Stomach (tissue), 9 donors: Measurements from ENCODE around the gene AATF. TPM values are rescaled to one million over a fixed set of nuclear protein-coding genes. Genes with fewer than 3 reads are reported as not detected.
A peak's percentile ranks its signal among the peaks of the same experiment; 100 is the strongest.

Source experiments
- DNase-seq, 2 donors: peaks; one replicate each; pipeline versions ENCODE4 v3.0.0 to v3.0.0-alpha.2; 2013 to 2019
- H3K27ac ChIP-seq, 5 donors: fragments of 200-600 bp in 4 of 5; sonication (generic) in 4 of 5; one replicate each; pipeline ENCODE4 v1.5.1; 2013 to 2019; ENCODE audit warnings: mild to moderate bottlenecking in 1 of 5, moderate library complexity in 1 of 5
- H3K27me3 ChIP-seq, 3 donors: fragments of 200-600 bp; sonication (generic); one replicate each; pipeline ENCODE4 v1.5.1; 2017 to 2019; ENCODE audit warnings: mixed run types in 1 of 3
- H3K36me3 ChIP-seq, 4 donors: fragments of 200-600 bp; sonication (generic); 1 replicate in 3 of 4; 2 replicates in 1 of 4; pipeline ENCODE4 v1.5.1; 2016 to 2019
- H3K4me1 ChIP-seq, 4 donors: fragments of 200-600 bp; sonication (generic); one replicate each; pipeline ENCODE4 v1.5.1; 2016 to 2019
- H3K4me3 ChIP-seq, 4 donors: fragments of 200-600 bp; sonication (generic) in 3 of 4; one replicate each; pipeline ENCODE4 v1.5.1; 2016 to 2019; ENCODE audit warnings: mild to moderate bottlenecking in 1 of 4
- H3K9me3 ChIP-seq, 4 donors: fragments of 200-600 bp; sonication (generic); one replicate each; pipeline ENCODE4 v1.5.1; 2016 to 2019
- EP300 ChIP-seq: sonication (generic); formaldehyde crosslinking; IDR thresholded peaks from one replicate; pipeline ENCODE4 v1.6.1; 2017; ENCODE audit warnings: antibody characterized with exemption
- POLR2A ChIP-seq, 4 donors: fragments of 450-650 bp; IDR thresholded peaks; one replicate each; pipeline ENCODE4 v1.6.1; 2016; ENCODE audit warnings: antibody characterized with exemption in 4 of 4, control low read depth in 2 of 4, mild to moderate bottlenecking in 1 of 4, moderate library complexity in 1 of 4
- POLR2AphosphoS5 ChIP-seq, 3 donors: sonication (generic); formaldehyde crosslinking; IDR thresholded peaks; one replicate each; pipeline ENCODE4 v1.6.1; 2016; ENCODE audit warnings: antibody characterized with exemption in 3 of 3
- WGBS, 5 donors: extraction: QIAGEN DNeasy Blood & Tissue Kit in 3 of 5; methylation state at CpG; one replicate each; pipeline versions ENCODE4 v1.1.5 to v1.1.7; 2013 to 2018; 5-methylcytosine and 5-hydroxymethylcytosine counted together
- intact Hi-C: fragments of 100-400 bp; cut with DNase I; formaldehyde crosslinking; loops from one replicate; pipeline ENCODE4 v1.15.1; 2023; ENCODE audit warnings: low total_unique reads
- polyA plus RNA-seq, 3 donors: library from polyadenylated mRNA; stranded (reverse); fragments of 200-250 nt; gene quantifications; one replicate each; pipeline ENCODE4 v1.2.3, GENCODE V29; 2013
- total RNA-seq, 5 donors: library from RNA; depleted of rRNA; stranded (reverse); fragments of >200 nt; gene quantifications; one replicate each; pipeline versions ENCODE4 v1.1.0 to v1.2.3, GENCODE V29; 2014 to 2016
- TF ChIP-seq, protein P1 (sequence below), 7 experiments: fragments of 450-650 bp in 4 of 7; fragments of 200-600 bp in 3 of 7; sonication (generic) in 3 of 7; IDR thresholded peaks; one replicate each; pipeline ENCODE4 v1.5.1; 2016 to 2019; ENCODE audit warnings: antibody characterized with exemption in 7 of 7, control low read depth in 2 of 7, mild to moderate bottlenecking in 1 of 7
- donor health status: healthy with polysubstance abuse.
- donor health status: Bipolar disorder and iron deficiency.
- donor health status: healthy.

Gene AATF
- total and polyA plus RNA-seq, 8 donors, result 5.3 to 52.7 (median 24.7) TPM

- DNase-seq, result peak; percentile 43 to 70
- WGBS, 5 donors, result 55 to 78% (median 69%) methylated on average over 6 to 7 of the region's 7 CpGs
These were observed 27.5 kb upstream of the AATF start for GRCh38 chr17:36921095-36921851.

GRCh38 chr17:36922175-36922574 lies 26.6 kb upstream of the AATF start:
- TF ChIP-seq EP300, result no peak
- TF ChIP-seq, protein P1, sequence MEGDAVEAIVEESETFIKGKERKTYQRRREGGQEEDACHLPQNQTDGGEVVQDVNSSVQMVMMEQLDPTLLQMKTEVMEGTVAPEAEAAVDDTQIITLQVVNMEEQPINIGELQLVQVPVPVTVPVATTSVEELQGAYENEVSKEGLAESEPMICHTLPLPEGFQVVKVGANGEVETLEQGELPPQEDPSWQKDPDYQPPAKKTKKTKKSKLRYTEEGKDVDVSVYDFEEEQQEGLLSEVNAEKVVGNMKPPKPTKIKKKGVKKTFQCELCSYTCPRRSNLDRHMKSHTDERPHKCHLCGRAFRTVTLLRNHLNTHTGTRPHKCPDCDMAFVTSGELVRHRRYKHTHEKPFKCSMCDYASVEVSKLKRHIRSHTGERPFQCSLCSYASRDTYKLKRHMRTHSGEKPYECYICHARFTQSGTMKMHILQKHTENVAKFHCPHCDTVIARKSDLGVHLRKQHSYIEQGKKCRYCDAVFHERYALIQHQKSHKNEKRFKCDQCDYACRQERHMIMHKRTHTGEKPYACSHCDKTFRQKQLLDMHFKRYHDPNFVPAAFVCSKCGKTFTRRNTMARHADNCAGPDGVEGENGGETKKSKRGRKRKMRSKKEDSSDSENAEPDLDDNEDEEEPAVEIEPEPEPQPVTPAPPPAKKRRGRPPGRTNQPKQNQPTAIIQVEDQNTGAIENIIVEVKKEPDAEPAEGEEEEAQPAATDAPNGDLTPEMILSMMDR (IDR thresholded peaks at IDR 0.05), result no peak
- no peak for TF ChIP-seq POLR2AphosphoS5 (IDR thresholded peaks at IDR 0.05)
- TF ChIP-seq POLR2A (IDR thresholded peaks at IDR 0.05), result no peak
- H3K27me3 ChIP-seq, result peaks cover 0 to 83% (median 21%) of the 10 kb centered on the region in 3 donors
- no peaks in the 10 kb centered on the region for H3K9me3 ChIP-seq
- H3K4me1 ChIP-seq, result peaks cover 0 to 12% (median 3%) of the 10 kb centered on the region in 4 donors
- no peak for DNase-seq
- H3K27ac ChIP-seq, result no peak overlapping the region
- intact Hi-C loops, result no loop called here
- H3K36me3 ChIP-seq, result no peaks in the 10 kb centered on the region
- no peak overlapping the region for H3K4me3 ChIP-seq

More at GRCh38 chr17:36921095-36921851, 27.5 kb upstream of the AATF start:
- H3K27ac ChIP-seq, result peak overlapping the region in 1 of 5 donors; percentile 27
- peaks cover 0 to 75% (median 21%) of the 10 kb centered on the region in 3 donors for H3K27me3 ChIP-seq
- intact Hi-C loops, result no loop called here
- TF ChIP-seq POLR2A (IDR thresholded peaks at IDR 0.05), result no peak
- no peak for TF ChIP-seq EP300
- peak in 2 of 3 donors; percentile 27 to 56 for TF ChIP-seq POLR2AphosphoS5 (IDR thresholded peaks at IDR 0.05)
- TF ChIP-seq, protein P1 (IDR thresholded peaks at IDR 0.05), result no peak
- H3K36me3 ChIP-seq, result no peaks in the 10 kb centered on the region
- peaks cover 0 to 12% (median 3%) of the 10 kb centered on the region in 4 donors for H3K4me1 ChIP-seq
- no peaks in the 10 kb centered on the region for H3K9me3 ChIP-seq
- H3K4me3 ChIP-seq, result no peak overlapping the region

GRCh38 chr17:36923814-36924221 lies 24.9 kb upstream of the AATF start:
- TF ChIP-seq EP300, result no peak
- peak in 1 of 3 donors; percentile 30 for TF ChIP-seq POLR2AphosphoS5 (IDR thresholded peaks at IDR 0.05)
- TF ChIP-seq, protein P1 (IDR thresholded peaks at IDR 0.05), result no peak
- no peak for TF ChIP-seq POLR2A (IDR thresholded peaks at IDR 0.05)
- Histone ChIP-seq H3K4me3 (no peak overlapping the region), H3K4me1 (peaks cover 0 to 20% (median 6%) of the 10 kb centered on the region in 4 donors), H3K9me3 (no peaks in the 10 kb centered on the region), H3K36me3 (no peaks in the 10 kb centered on the region), H3K27ac (peak overlapping the region in 1 of 5 donors; percentile 27), H3K27me3 (peaks cover 4 to 89% (median 36%) of the 10 kb centered on the region in 3 donors)
- WGBS, 5 donors, result 33 to 49% (median 48%) methylated on average over 5 of the region's 5 CpGs
- peak in 1 of 2 donors; percentile 63 for DNase-seq
- intact Hi-C loops, result no loop called here

GRCh38 chr17:36926226-36926625 lies 22.5 kb upstream of the AATF start:
- Histone ChIP-seq H3K27me3 (peaks cover 14 to 89% (median 50%) of the 10 kb centered on the region in 3 donors), H3K9me3 (no peaks in the 10 kb centered on the region), H3K4me3 (no peak overlapping the region), H3K36me3 (no peaks in the 10 kb centered on the region), H3K27ac (no peak overlapping the region), H3K4me1 (peaks cover 0 to 20% (median 6%) of the 10 kb centered on the region in 4 donors)
- no peak for DNase-seq
- 82 to 92% (median 92%) methylated on average over 3 of the region's 3 CpGs for WGBS, 5 donors
- intact Hi-C loops, result no loop called here
- TF ChIP-seq EP300 (no peak), POLR2AphosphoS5 (IDR thresholded peaks at IDR 0.05) (no peak), POLR2A (IDR thresholded peaks at IDR 0.05) (no peak)
- TF ChIP-seq, protein P1 (IDR thresholded peaks at IDR 0.05), result no peak
